ENCODE data around the gene LRMDA. TPM values are rescaled to one million over a fixed set of nuclear protein-coding genes. Genes with fewer than 3 reads are reported as not detected.

LRMDA gene
- total RNA-seq, 4 donors from 2014 or later = 0.88 to 14.1 (median 5.1) TPM; not detected in 1

GRCh38 chr10:75959209-75959608 lies 527.8 kb downstream of the LRMDA start:
- TF ChIP-seq POLR2A (IDR thresholded peaks at IDR 0.05) = no peak
- no peak for TF ChIP-seq CTCF (IDR thresholded peaks at IDR 0.05)
- intact Hi-C loops (cut with DNase I) = no loop called here
- Histone ChIP-seq H3K27me3 (no peaks in the 10 kb centered on the region), H3K27ac (no peak overlapping the region), H3K4me1 (no peaks in the 10 kb centered on the region), H3K36me3 (no peaks in the 10 kb centered on the region), H3K9me3 (no peaks in the 10 kb centered on the region), H3K4me3 (no peak overlapping the region)
- 68 to 79% methylated on average over 3 to 4 of the region's 4 CpGs for WGBS, 2 donors
- no peak for DNase-seq

GRCh38 chr10:75959912-75960311 lies 528.5 kb downstream of the LRMDA start:
- WGBS, 2 donors = 24 to 53% methylated on average over 1 of the region's 1 CpG
- Histone ChIP-seq H3K36me3 (no peaks in the 10 kb centered on the region), H3K4me1 (no peaks in the 10 kb centered on the region), H3K4me3 (no peak overlapping the region), H3K27ac (no peak overlapping the region), H3K9me3 (no peaks in the 10 kb centered on the region), H3K27me3 (no peaks in the 10 kb centered on the region)
- no peak for TF ChIP-seq CTCF (IDR thresholded peaks at IDR 0.05)
- no peak for TF ChIP-seq POLR2A (IDR thresholded peaks at IDR 0.05)
- DNase-seq = no peak
- intact Hi-C loops (cut with DNase I) = no loop called here

DNA sequence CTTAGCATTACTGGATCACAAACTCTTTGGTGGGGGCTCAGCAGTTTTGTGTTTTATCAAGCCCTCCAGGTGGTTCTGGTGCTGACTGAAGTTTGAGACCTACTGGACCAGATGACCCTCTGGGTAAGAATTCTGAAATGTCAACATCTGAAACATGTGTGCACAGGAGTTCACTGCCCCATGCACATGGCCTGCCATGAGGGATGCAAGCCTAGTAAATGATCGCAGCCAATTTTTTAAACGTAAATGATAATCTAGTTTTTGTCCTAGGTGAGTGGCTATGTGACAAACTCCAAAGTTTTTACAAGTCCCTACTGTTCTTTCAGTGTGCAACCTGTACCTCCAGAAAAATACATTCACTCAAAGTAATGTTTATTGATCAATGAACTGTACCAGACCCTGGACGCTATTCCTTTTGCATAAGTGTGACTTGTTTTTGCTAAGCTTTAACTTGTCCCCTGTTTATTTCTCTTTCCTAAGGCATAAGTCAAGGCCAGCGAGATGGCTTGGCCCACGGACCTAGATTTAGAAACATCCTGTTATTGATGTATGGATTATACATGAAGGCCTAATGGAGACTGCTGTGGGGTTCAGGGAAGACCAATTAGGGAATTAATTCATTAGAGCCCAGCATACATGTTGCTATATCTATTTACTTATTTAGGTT lies 531.1 kb downstream of the LRMDA start:
- Histone ChIP-seq H3K4me3 (no peak overlapping the region), H3K4me1 (no peaks in the 10 kb centered on the region), H3K27ac (no peak overlapping the region), H3K36me3 (no peaks in the 10 kb centered on the region), H3K9me3 (no peaks in the 10 kb centered on the region), H3K27me3 (no peaks in the 10 kb centered on the region)
- DNase-seq = no peak
- TF ChIP-seq CTCF (IDR thresholded peaks at IDR 0.05) (no peak), POLR2A (IDR thresholded peaks at IDR 0.05) (no peak)
- intact Hi-C loops (cut with DNase I) = no loop called here
- 87 to 92% methylated on average over 5 of the region's 5 CpGs for WGBS, 2 donors

GRCh38 chr10:75967491-75967890 lies 536.1 kb downstream of the LRMDA start:
- Histone ChIP-seq H3K27me3 (no peaks in the 10 kb centered on the region), H3K36me3 (no peaks in the 10 kb centered on the region), H3K9me3 (no peaks in the 10 kb centered on the region), H3K4me3 (no peak overlapping the region), H3K4me1 (peaks cover 0 to 20% (median 6%) of the 10 kb centered on the region in 3 donors), H3K27ac (no peak overlapping the region)
- TF ChIP-seq POLR2A (IDR thresholded peaks at IDR 0.05) (no peak), CTCF (IDR thresholded peaks at IDR 0.05) (no peak)
- intact Hi-C loops (cut with DNase I) = no loop called here
- WGBS, 2 donors = 51 to 57% methylated on average over 7 of the region's 7 CpGs
- DNase-seq = no peak

- Histone ChIP-seq H3K9me3 (no peaks in the 10 kb centered on the region), H3K27me3 (no peaks in the 10 kb centered on the region), H3K36me3 (no peaks in the 10 kb centered on the region), H3K4me3 (no peak overlapping the region), H3K4me1 (peaks cover 0 to 28% (median 11%) of the 10 kb centered on the region in 3 donors), H3K27ac (no peak overlapping the region)
- intact Hi-C loops (cut with DNase I) = no loop called here
- DNase-seq = no peak
- TF ChIP-seq POLR2A (IDR thresholded peaks at IDR 0.05) (no peak), CTCF (IDR thresholded peaks at IDR 0.05) (no peak)
- 50 to 61% methylated on average over 2 of the region's 2 CpGs for WGBS, 2 donors
Measured at GRCh38 chr10:75969031-75969430, 537.6 kb downstream of the LRMDA start.
